IMR-90 (cell line): ENCODE measurements around the gene VAT1L. TPM values are rescaled to one million over a fixed set of nuclear protein-coding genes. Genes with fewer than 3 reads are reported as not detected.

Source experiments
- ATAC-seq: fragments of 200-7000 bp; cut with Tn5 transposase; 2 replicates; pipeline ENCODE4 v1.9.1; 2020; ENCODE audit warnings: low read depth, mild to moderate bottlenecking, moderate library complexity
- BruUV-seq: library from RNA; stranded (reverse); fragments of 400-500 nt; replicated peaks from 2 replicates; lab custom pipeline; 2021; lab: Mats Ljungman, UMichigan
- CTCF ChIA-PET: fragments of 300-600 bp; formaldehyde crosslinking; extraction: SDS; loops from one replicate; lab custom pipeline; 2021; ENCODE audit warnings: antibody characterized with exemption; lab: Yijun Ruan, JAX
- POLR2A ChIA-PET: fragments of 300-600 bp; sonication (Branson Sonifier 250); formaldehyde crosslinking; loops from one replicate; lab custom pipeline; 2022; ENCODE audit warnings: antibody characterized with exemption; ENCODE audit not compliant: unreplicated experiment; lab: Charles Lee
- DNase-seq: peaks from one replicate; pipeline ENCODE4 v3.0.0; 2013
- H2AFZ ChIP-seq: replicated peaks from 2 replicates; pipeline ENCODE3; 2013; ENCODE audit warnings: low read length, mild to moderate bottlenecking; ENCODE audit not compliant: poor library complexity
- H2AK5ac ChIP-seq: 2 replicates; pipeline ENCODE4 v1.6.1; 2013; ENCODE audit warnings: low read depth, low read length, inconsistent platforms
- H2AK9ac ChIP-seq: replicated peaks from 2 replicates; pipeline ENCODE3; 2013; ENCODE audit warnings: mild to moderate bottlenecking, low read depth, low read length, moderate library complexity; ENCODE audit not compliant: poor library complexity
- H2BK120ac ChIP-seq: 2 replicates; pipeline ENCODE4 v1.6.1; 2013; ENCODE audit warnings: low read depth, low read length, inconsistent platforms
- H2BK15ac ChIP-seq: 3 replicates; pipeline ENCODE4 v1.6.1; 2013; ENCODE audit warnings: low read depth, low read length, inconsistent platforms
- H2BK20ac ChIP-seq: 2 replicates; pipeline ENCODE4 v1.6.1; 2013; ENCODE audit warnings: low read depth, mild to moderate bottlenecking, inconsistent platforms, low read length, moderate library complexity
- H2BK5ac ChIP-seq: 2 replicates; pipeline ENCODE4 v1.6.1; 2013; ENCODE audit warnings: mild to moderate bottlenecking, low read depth, low read length, inconsistent platforms; ENCODE audit not compliant: poor library complexity, severe bottlenecking
- H3K14ac ChIP-seq: replicated peaks from 2 replicates; pipeline ENCODE4 v1.6.1; 2013; ENCODE audit warnings: low read depth, low read length, inconsistent platforms
- H3K18ac ChIP-seq: 2 replicates; pipeline ENCODE4 v1.6.1; 2013; ENCODE audit warnings: low read depth, low read length, control low read depth
- H3K23ac ChIP-seq: 2 replicates; pipeline ENCODE4 v1.6.1; 2013; ENCODE audit warnings: low read depth, low read length, inconsistent platforms
- H3K27ac ChIP-seq: 2 replicates; pipeline ENCODE4 v1.5.1; 2013; ENCODE audit warnings: mild to moderate bottlenecking, control low read depth, low read length; ENCODE audit not compliant: insufficient read depth
- H3K27me3 ChIP-seq: 2 replicates; pipeline ENCODE4 v1.6.1; 2013; ENCODE audit warnings: low read length; ENCODE audit not compliant: control insufficient read depth, insufficient read depth
- H3K36me3 ChIP-seq: 2 replicates; pipeline ENCODE4 v1.6.1; 2013; ENCODE audit warnings: low read length, mixed read lengths; ENCODE audit not compliant: control insufficient read depth, insufficient read depth
- H3K4ac ChIP-seq: 2 replicates; pipeline ENCODE4 v1.6.1; 2013; ENCODE audit warnings: low read depth, low read length, inconsistent platforms
- H3K4me1 ChIP-seq: 2 replicates; pipeline ENCODE4 v1.6.1; 2013; ENCODE audit warnings: low read length, mixed read lengths; ENCODE audit not compliant: control insufficient read depth, insufficient read depth
- H3K4me2 ChIP-seq: 2 replicates; pipeline ENCODE4 v1.6.1; 2013; ENCODE audit warnings: low read depth, mild to moderate bottlenecking, control low read depth, low read length, moderate library complexity
- H3K4me3 ChIP-seq: 2 replicates; pipeline ENCODE4 v1.5.1; 2013; ENCODE audit warnings: low read depth, mild to moderate bottlenecking, control low read depth, low read length, moderate library complexity; ENCODE audit not compliant: insufficient read depth
- H3K56ac ChIP-seq: 2 replicates; pipeline ENCODE4 v1.6.1; 2013; ENCODE audit warnings: low read length, inconsistent platforms; ENCODE audit not compliant: insufficient read depth; ENCODE audit errors: extremely low read depth
- H3K79me1 ChIP-seq, 2 experiments: 2 replicates each; pipeline ENCODE4 v1.6.1; 2013; ENCODE audit warnings: low read length in 2 of 2, inconsistent platforms in 1 of 2, low read depth in 1 of 2
- H3K9ac ChIP-seq: 2 replicates; pipeline ENCODE4 v1.6.1; 2013; ENCODE audit warnings: low read depth, low read length, control low read depth
- H3K9me1 ChIP-seq: 2 replicates; pipeline ENCODE4 v1.6.1; 2013; ENCODE audit warnings: low read length, inconsistent platforms; ENCODE audit not compliant: insufficient read depth
- H3K9me3 ChIP-seq: 2 replicates; pipeline ENCODE4 v1.6.1; 2013; ENCODE audit warnings: low read length; ENCODE audit not compliant: control insufficient read depth, insufficient read depth
- H4K20me1 ChIP-seq: 2 replicates; pipeline ENCODE4 v1.6.1; 2013; ENCODE audit warnings: low read length, inconsistent platforms; ENCODE audit not compliant: insufficient read depth
- H4K5ac ChIP-seq: 2 replicates; pipeline ENCODE4 v1.6.1; 2013; ENCODE audit warnings: mild to moderate bottlenecking, low read depth, low read length, control low read depth
- H4K8ac ChIP-seq, 2 experiments: 2 replicates each; pipeline ENCODE4 v1.6.1; 2013; ENCODE audit warnings: low read depth in 2 of 2, low read length in 2 of 2, control low read depth in 1 of 2, inconsistent platforms in 1 of 2
- H4K91ac ChIP-seq: 2 replicates; pipeline ENCODE4 v1.6.1; 2013; ENCODE audit warnings: low read depth, low read length, inconsistent platforms; ENCODE audit not compliant: insufficient read depth
- BHLHE40 ChIP-seq: fragments of 150-350 bp; IDR thresholded peaks from 2 replicates; pipeline ENCODE4 v1.6.1; 2016; ENCODE audit warnings: mild to moderate bottlenecking, low read depth, low read length
- CEBPB ChIP-seq: IDR thresholded peaks from 2 replicates; pipeline ENCODE4 v1.6.1; 2012; ENCODE audit warnings: low read depth, low read length, improper control_type of control experiment
- CHD1 ChIP-seq: IDR thresholded peaks from 2 replicates; pipeline ENCODE4 v1.6.1; 2012; ENCODE audit warnings: low read depth, low read length, improper control_type of control experiment
- CTCF ChIP-seq: conservative IDR thresholded peaks from 2 replicates; pipeline ENCODE4 v1.5.1; 2012; ENCODE audit warnings: mild to moderate bottlenecking, low read depth, low read length, improper control_type of control experiment
- ELK1 ChIP-seq: fragments of 150-350 bp; IDR thresholded peaks from 2 replicates; pipeline ENCODE4 v1.6.1; 2016; ENCODE audit warnings: low read depth, mild to moderate bottlenecking, low read length, moderate library complexity, borderline replicate concordance
- MAFK ChIP-seq: IDR thresholded peaks from 2 replicates; pipeline ENCODE4 v1.6.1; 2012; ENCODE audit warnings: low read depth, low read length, improper control_type of control experiment
- MAZ ChIP-seq: IDR thresholded peaks from 2 replicates; pipeline ENCODE4 v1.6.1; 2012; ENCODE audit warnings: low read depth, mild to moderate bottlenecking, low read length, improper control_type of control experiment, moderate library complexity, borderline replicate concordance
- NFE2L2 ChIP-seq: fragments of 150-350 bp; IDR thresholded peaks from 2 replicates; pipeline ENCODE4 v1.6.1; 2016; ENCODE audit warnings: low read depth, mild to moderate bottlenecking, low read length
- POLR2A ChIP-seq: IDR thresholded peaks from 2 replicates; pipeline ENCODE4 v1.6.1; 2012; ENCODE audit warnings: mild to moderate bottlenecking, low read depth, low read length
- RFX5 ChIP-seq: IDR thresholded peaks from 2 replicates; pipeline ENCODE4 v1.8.0; 2012; ENCODE audit warnings: low read depth, mild to moderate bottlenecking, low read length, moderate library complexity
- SMC3 ChIP-seq: fragments of 150-350 bp; IDR thresholded peaks from 2 replicates; pipeline ENCODE4 v1.6.1; 2016; ENCODE audit warnings: low read depth, mild to moderate bottlenecking, antibody characterized with exemption, low read length, moderate library complexity
- USF2 ChIP-seq: fragments of 150-350 bp; IDR thresholded peaks from 2 replicates; pipeline ENCODE4 v1.6.1; 2017; ENCODE audit warnings: mild to moderate bottlenecking, antibody characterized with exemption, low read length, low read depth
- WGBS, 2 experiments: methylation state at CpG; one replicate each; pipeline versions ENCODE4 v1.1.5 to v1.1.7; 2013; ENCODE audit warnings: missing lambda C conversion rate in 2 of 2; ENCODE audit not compliant: insufficient read length in 1 of 2; ENCODE audit errors: extremely low coverage in 2 of 2; 5-methylcytosine and 5-hydroxymethylcytosine counted together
- dilution Hi-C: fragments of 300-500 bp; cut with HindIII; formaldehyde crosslinking; loops from one replicate; pipeline ENCODE4 v1.14.3; 2018; ENCODE audit warnings: low sequenced_read_pairs; ENCODE audit not compliant: unreplicated experiment
- in situ Hi-C: fragments of 300-500 bp; cut with MboI; formaldehyde crosslinking; loops from 3 replicates; pipeline ENCODE4 v1.14.3; 2019; ENCODE audit warnings: low sequenced_read_pairs, inconsistent platforms, mixed read lengths
- intact Hi-C: fragments of 100-400 bp; cut with micrococcal nuclease; formaldehyde crosslinking; loops from 2 replicates; pipeline ENCODE4 v1.10.0; 2022
- polyA plus RNA-seq, 3 experiments: library from polyadenylated mRNA; depleted of rRNA; stranded (reverse); fragments of >200 nt; gene quantifications; 2 replicates each; pipeline ENCODE4 v1.2.3, GENCODE V29; 2012; ENCODE audit warnings: low replicate concordance in 1 of 3
- total RNA-seq: library from RNA; depleted of rRNA; stranded (reverse); fragments of >200 nt; gene quantifications from 2 replicates; pipeline ENCODE4 v1.2.3, GENCODE V29; 2012

The VAT1L gene
- total and polyA plus RNA-seq, 2 of the 4 experiments (the other 2 are of a cell fraction), result 15.4 to 18.5 TPM

- H3K79me1 ChIP-seq, result no peaks in the 10 kb centered on the region
- dilution Hi-C loops (no loop called here), intact Hi-C loops (loop anchor here (2.0 kb wide), 1 partner anchor 31 kb away; no protein-coding TSS in a partner anchor), in situ Hi-C loops (loop anchor here (25.0 kb wide), 1 partner anchor 764 kb away; no protein-coding TSS in a partner anchor)
- WGBS, 2 experiments, result no CpG with 5 or more reads among the region's 4 CpGs
- H3K9ac ChIP-seq, result no peak overlapping the region
- no peak overlapping the region for H2AFZ ChIP-seq
- H3K9me1 ChIP-seq, result no peaks in the 10 kb centered on the region
- BruUV-seq, result no TSS peak
- ChIA-PET POLR2A (no interaction called here), CTCF (interaction anchor here (0.8 to 2.5 kb wide), 4 partner anchors 143 to 397 kb away, joined by 3 to 11 read pairs (median 3); no protein-coding TSS in a partner anchor)
- ATAC-seq (no peak), DNase-seq (no peak)
- H4K20me1 ChIP-seq, result no peaks in the 10 kb centered on the region
- H2BK120ac ChIP-seq, result no peak overlapping the region
- no peak overlapping the region for H4K8ac ChIP-seq
- H3K27me3 ChIP-seq, result peaks cover 2% of the 10 kb centered on the region; the same call in 1 of the 2 replicates
- no peak for TF ChIP-seq SMC3
- TF ChIP-seq USF2, result no peak
- no peak for TF ChIP-seq ELK1
- TF ChIP-seq MAFK, result no peak
- TF ChIP-seq CTCF, result no peak
- no peak for TF ChIP-seq POLR2A
- TF ChIP-seq RFX5, result no peak
- TF ChIP-seq CHD1, result no peak
- no peak for TF ChIP-seq NFE2L2
- TF ChIP-seq BHLHE40, result no peak
- TF ChIP-seq MAZ, result no peak
- no peak for TF ChIP-seq CEBPB
- H3K4me2 ChIP-seq, result no peak overlapping the region
- H3K36me3 ChIP-seq, result no peaks in the 10 kb centered on the region
- no peak overlapping the region for H2BK15ac ChIP-seq
- H2BK20ac ChIP-seq, result no peak overlapping the region
- no peak overlapping the region for H3K18ac ChIP-seq
- no peak overlapping the region for H3K56ac ChIP-seq
- H2AK5ac ChIP-seq, result no peak overlapping the region
- no peak overlapping the region for H3K4ac ChIP-seq
- H3K4me3 ChIP-seq, result no peak overlapping the region
- H3K14ac ChIP-seq, result no peak overlapping the region
- no peak overlapping the region for H4K5ac ChIP-seq
- no peak overlapping the region for H3K27ac ChIP-seq
- H3K9me3 ChIP-seq, result peaks cover 2% of the 10 kb centered on the region; the same call in 1 of the 2 replicates
- no peak overlapping the region for H2AK9ac ChIP-seq
- no peak overlapping the region for H3K23ac ChIP-seq
- no peaks in the 10 kb centered on the region for H3K4me1 ChIP-seq
- H4K91ac ChIP-seq, result no peak overlapping the region
- no peak overlapping the region for H2BK5ac ChIP-seq
Observed at GRCh38 chr16:78001451-78002025, 213.2 kb downstream of the VAT1L start.
